HTERT RPE-1 (cell line): ENCODE data around the gene CSNK1D.

Experiments used
- in situ Hi-C: fragments of 300-500 bp; cut with MboI; formaldehyde crosslinking; loops from 4 replicates; pipeline ENCODE4 v1.14.3; 2020; ENCODE audit warnings: low sequenced_read_pairs

CSNK1D gene

GRCh38 chr17:82229698-82230608 lies 43.5 kb downstream of the CSNK1D start:
- in situ Hi-C loops: no loop called here

GRCh38 chr17:82228842-82229697 lies 44.4 kb downstream of the CSNK1D start, which contains the start of gene SLC16A3:
SLC16A3 (plus strand) TSS chr17:82229042; CDS start chr17:82236009, 6,967 bp downstream.
- in situ Hi-C loops: no loop called here

- in situ Hi-C loops: no loop called here
These were observed 45.1 kb downstream of the CSNK1D start for GRCh38 chr17:82228278-82228841.

- in situ Hi-C loops: no loop called here
These were observed 45.7 kb downstream of the CSNK1D start for GRCh38 chr17:82227629-82228277.

- in situ Hi-C loops: no loop called here
These were observed 46.5 kb downstream of the CSNK1D start for GRCh38 chr17:82226809-82227628.

- in situ Hi-C loops: no loop called here
These were observed 47.2 kb downstream of the CSNK1D start for GRCh38 chr17:82226146-82226808.

- in situ Hi-C loops: no loop called here
These were observed 48.0 kb downstream of the CSNK1D start for GRCh38 chr17:82225368-82226029.

GRCh38 chr17:82224666-82225065 lies 48.8 kb downstream of the CSNK1D start:
- in situ Hi-C loops: no loop called here

- in situ Hi-C loops: no loop called here
These were observed 50.0 kb downstream of the CSNK1D start for GRCh38 chr17:82223517-82223916.

- in situ Hi-C loops: no loop called here
These were observed 50.7 kb downstream of the CSNK1D start for GRCh38 chr17:82222816-82223215.

GRCh38 chr17:82221341-82221902 lies 52.1 kb downstream of the CSNK1D start:
- in situ Hi-C loops: no loop called here

GRCh38 chr17:82219753-82220709 lies 53.5 kb downstream of the CSNK1D start:
- in situ Hi-C loops: no loop called here

- in situ Hi-C loops: no loop called here
These were observed 54.4 kb downstream of the CSNK1D start for GRCh38 chr17:82219083-82219482.

GRCh38 chr17:82218349-82219075 lies 55.0 kb downstream of the CSNK1D start:
- in situ Hi-C loops: no loop called here

- in situ Hi-C loops: no loop called here
These were observed 55.8 kb downstream of the CSNK1D start for GRCh38 chr17:82217530-82218204.

- in situ Hi-C loops: no loop called here
These were observed 56.4 kb downstream of the CSNK1D start for GRCh38 chr17:82217120-82217529.
